BE2C (cell line): ENCODE data around the gene ITPA.

Experiments
- DNase-seq: peaks from one replicate; pipeline ENCODE4 v3.0.0-alpha.2; 2020
- H3K27me3 ChIP-seq: fragments of 250-450 bp; sonication (Bioruptor Pico); 2 replicates; pipeline ENCODE4 v1.5.1; 2020; ENCODE audit warnings: mild to moderate bottlenecking
- H3K36me3 ChIP-seq: fragments of 250-450 bp; sonication (Bioruptor Pico); 2 replicates; pipeline ENCODE4 v1.5.1; 2020; ENCODE audit warnings: mild to moderate bottlenecking
- H3K4me1 ChIP-seq: fragments of 250-450 bp; sonication (Bioruptor Pico); 2 replicates; pipeline ENCODE4 v1.5.1; 2020
- H3K4me3 ChIP-seq: 2 replicates; pipeline ENCODE4 v1.5.1; 2011; ENCODE audit warnings: low read depth, low read length
- H3K9me3 ChIP-seq: fragments of 250-450 bp; sonication (Bioruptor Pico); 2 replicates; pipeline ENCODE4 v1.5.1; 2020
- CTCF ChIP-seq: IDR thresholded peaks from 2 replicates; pipeline ENCODE4 v1.5.1; 2012; ENCODE audit warnings: mild to moderate bottlenecking, low read depth, low read length

Gene ITPA

GRCh38 chr20:3167738-3168078 lies 41.6 kb upstream of the ITPA start:
- no peaks in the 10 kb centered on the region for H3K36me3 ChIP-seq
- no peak for DNase-seq
- H3K9me3 ChIP-seq = no peaks in the 10 kb centered on the region
- no peak for TF ChIP-seq CTCF
- H3K27me3 ChIP-seq = no peaks in the 10 kb centered on the region
- H3K4me3 ChIP-seq = no peak overlapping the region
- H3K4me1 ChIP-seq = no peaks in the 10 kb centered on the region

- no peaks in the 10 kb centered on the region for H3K36me3 ChIP-seq
- H3K27me3 ChIP-seq = no peaks in the 10 kb centered on the region
- no peak for DNase-seq
- H3K4me1 ChIP-seq = no peaks in the 10 kb centered on the region
- TF ChIP-seq CTCF = no peak
- no peak overlapping the region for H3K4me3 ChIP-seq
- H3K9me3 ChIP-seq = no peaks in the 10 kb centered on the region
Observed at GRCh38 chr20:3168079-3168828, 41.0 kb upstream of the ITPA start.

- no peaks in the 10 kb centered on the region for H3K4me1 ChIP-seq
- peaks cover 2% of the 10 kb centered on the region; the same call in 1 of the 2 replicates for H3K27me3 ChIP-seq
- no peaks in the 10 kb centered on the region for H3K9me3 ChIP-seq
- no peak for DNase-seq
- no peaks in the 10 kb centered on the region for H3K36me3 ChIP-seq
- TF ChIP-seq CTCF = no peak
- H3K4me3 ChIP-seq = no peak overlapping the region
Observed at GRCh38 chr20:3168829-3169590, 40.3 kb upstream of the ITPA start.

- no peak for TF ChIP-seq CTCF
- Histone ChIP-seq H3K27me3 (peaks cover 15% of the 10 kb centered on the region; the same call in 1 of the 2 replicates), H3K9me3 (no peaks in the 10 kb centered on the region), H3K4me3 (no peak overlapping the region), H3K4me1 (no peaks in the 10 kb centered on the region), H3K36me3 (no peaks in the 10 kb centered on the region)
- DNase-seq = no peak
Observed at GRCh38 chr20:3171391-3172125, 37.7 kb upstream of the ITPA start.

GRCh38 chr20:3172126-3172932 lies 37.0 kb upstream of the ITPA start:
- H3K9me3 ChIP-seq = no peaks in the 10 kb centered on the region
- H3K4me1 ChIP-seq = no peaks in the 10 kb centered on the region
- H3K27me3 ChIP-seq = peaks cover 15% of the 10 kb centered on the region; the same call in 1 of the 2 replicates
- H3K36me3 ChIP-seq = no peaks in the 10 kb centered on the region
- no peak for DNase-seq
- H3K4me3 ChIP-seq = peak overlapping the region; percentile 75
- TF ChIP-seq CTCF = no peak
